C4-2B (cell line): Measurements from ENCODE around the gene SETD1B.
A peak's percentile ranks its signal among the peaks of the same experiment; 100 is the strongest.
"Not testable (repeated sequence)": the region's sequence is repeated elsewhere in the genome, so short reads cannot be mapped to it uniquely, and the experiment has no call there.

Experiments used
- H3K27ac ChIP-seq: fragments of 450-650 bp; 2 replicates; pipeline ENCODE4 v1.5.1; 2017
- ZFX ChIP-seq: fragments of 450-650 bp; IDR thresholded peaks from 2 replicates; pipeline ENCODE4 v1.6.1; 2017
- TF ChIP-seq, protein P1 (sequence below): fragments of 450-650 bp; conservative IDR thresholded peaks from 2 replicates; pipeline ENCODE4 v1.5.1; 2017; ENCODE audit warnings: mild to moderate bottlenecking

Gene SETD1B

DNA sequence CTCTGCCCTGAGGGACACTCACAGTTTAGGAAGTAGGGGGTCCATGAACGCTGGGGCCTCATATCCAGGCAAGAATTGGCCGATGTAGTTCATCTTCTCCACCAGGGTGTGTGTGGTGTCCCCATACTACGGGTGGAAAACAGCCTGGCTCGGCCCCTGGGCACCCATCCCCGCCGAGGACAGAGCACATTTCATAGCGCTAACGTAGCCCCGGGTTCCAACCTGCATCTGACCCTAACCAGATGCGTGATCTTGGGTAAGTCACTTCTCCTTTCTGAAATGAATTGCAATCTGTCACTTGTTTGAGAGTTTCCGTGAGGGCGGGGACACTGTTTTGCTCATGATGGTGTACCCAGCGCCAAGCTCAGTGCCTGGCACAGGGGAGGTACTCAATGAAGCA is 45.9 kb downstream of the SETD1B start:
- no peak overlapping the region for H3K27ac ChIP-seq
- no peak for TF ChIP-seq ZFX
- TF ChIP-seq, protein P1, sequence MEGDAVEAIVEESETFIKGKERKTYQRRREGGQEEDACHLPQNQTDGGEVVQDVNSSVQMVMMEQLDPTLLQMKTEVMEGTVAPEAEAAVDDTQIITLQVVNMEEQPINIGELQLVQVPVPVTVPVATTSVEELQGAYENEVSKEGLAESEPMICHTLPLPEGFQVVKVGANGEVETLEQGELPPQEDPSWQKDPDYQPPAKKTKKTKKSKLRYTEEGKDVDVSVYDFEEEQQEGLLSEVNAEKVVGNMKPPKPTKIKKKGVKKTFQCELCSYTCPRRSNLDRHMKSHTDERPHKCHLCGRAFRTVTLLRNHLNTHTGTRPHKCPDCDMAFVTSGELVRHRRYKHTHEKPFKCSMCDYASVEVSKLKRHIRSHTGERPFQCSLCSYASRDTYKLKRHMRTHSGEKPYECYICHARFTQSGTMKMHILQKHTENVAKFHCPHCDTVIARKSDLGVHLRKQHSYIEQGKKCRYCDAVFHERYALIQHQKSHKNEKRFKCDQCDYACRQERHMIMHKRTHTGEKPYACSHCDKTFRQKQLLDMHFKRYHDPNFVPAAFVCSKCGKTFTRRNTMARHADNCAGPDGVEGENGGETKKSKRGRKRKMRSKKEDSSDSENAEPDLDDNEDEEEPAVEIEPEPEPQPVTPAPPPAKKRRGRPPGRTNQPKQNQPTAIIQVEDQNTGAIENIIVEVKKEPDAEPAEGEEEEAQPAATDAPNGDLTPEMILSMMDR = no peak

DNA sequence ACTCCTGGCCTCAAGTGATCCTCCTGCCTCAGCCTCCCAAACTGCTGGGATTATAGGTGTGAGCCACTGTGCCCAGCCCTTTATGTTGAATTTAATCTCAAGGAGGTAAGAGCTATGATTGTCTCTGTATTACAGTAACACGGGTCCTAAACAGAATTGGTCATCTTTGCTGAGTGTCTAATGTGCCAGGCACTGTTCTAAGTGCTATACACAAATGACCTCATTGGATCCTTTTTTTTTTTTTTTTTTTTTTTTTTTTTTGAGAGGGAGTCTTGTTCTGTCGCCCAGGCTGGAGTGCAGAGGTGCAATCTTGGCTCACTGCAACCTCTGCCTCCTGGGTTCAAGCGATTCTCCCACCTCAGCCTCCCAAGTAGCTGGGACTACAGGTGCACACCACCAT is 48.6 kb downstream of the SETD1B start:
- not testable (repeated sequence) for H3K27ac ChIP-seq

DNA sequence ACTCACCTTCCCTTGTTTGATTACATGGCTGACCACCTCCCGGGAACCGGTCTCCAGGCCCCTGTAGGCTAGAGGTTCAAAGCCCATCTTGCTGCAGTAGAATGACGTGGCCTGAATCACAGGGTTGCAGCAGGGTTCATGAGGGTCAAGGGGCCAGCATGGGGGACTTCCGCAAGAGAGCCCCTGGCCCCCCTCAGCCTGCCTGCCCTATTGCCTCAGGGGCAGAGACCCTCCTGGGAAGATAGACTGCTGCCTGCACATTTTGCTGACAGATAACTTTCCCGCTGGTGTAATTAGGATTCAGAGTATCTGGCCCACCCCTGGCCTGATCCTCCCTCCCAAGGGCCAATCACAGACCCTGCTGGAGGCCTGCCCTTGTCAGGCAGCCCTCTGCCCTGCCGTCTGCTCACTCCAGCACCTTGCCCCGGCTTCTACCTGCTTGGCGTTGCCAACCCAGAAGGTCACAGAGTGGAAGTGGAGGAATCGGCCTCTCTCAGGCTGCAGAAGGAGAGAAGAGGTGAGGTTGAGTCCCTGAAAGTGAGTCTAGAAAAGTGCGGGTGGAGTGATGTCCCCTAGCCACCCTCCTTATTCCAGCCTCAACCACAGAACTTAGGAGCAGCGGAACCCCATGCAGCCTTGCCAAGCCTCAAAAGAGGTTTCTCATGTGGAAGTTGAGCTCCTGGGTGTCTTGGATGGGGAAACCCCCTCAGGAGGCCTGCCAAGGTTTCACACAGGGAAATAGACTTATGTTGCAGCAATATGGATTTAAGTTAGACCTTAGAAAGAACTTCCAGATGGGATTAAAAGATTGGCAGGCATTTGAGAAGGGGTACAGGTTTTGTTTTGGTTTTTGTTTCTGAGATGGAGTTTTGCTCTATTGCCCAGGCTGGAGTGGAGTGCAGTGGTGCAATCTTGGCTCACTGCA is 53.8 kb downstream of the SETD1B start:
- no peak for TF ChIP-seq ZFX
- TF ChIP-seq, protein P1 = no peak
- no peak overlapping the region for H3K27ac ChIP-seq

DNA sequence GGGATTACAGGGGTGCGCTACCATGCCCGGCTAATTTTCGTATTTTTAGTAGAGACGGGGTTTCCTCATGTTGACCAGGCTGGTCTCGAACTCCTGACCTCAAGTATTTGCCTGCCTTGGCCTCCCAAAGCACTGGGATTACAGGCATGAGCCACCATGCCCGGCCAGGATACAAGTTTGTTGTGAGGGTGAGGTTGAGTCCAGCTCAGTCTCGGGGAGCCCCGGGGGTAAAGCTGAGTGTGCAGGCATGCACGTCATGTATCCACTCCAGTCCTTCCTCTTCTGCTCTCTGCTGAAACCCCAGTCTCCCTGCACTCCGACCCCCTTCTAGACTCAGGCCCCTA is 54.5 kb downstream of the SETD1B start:
- TF ChIP-seq, protein P1 = no peak
- TF ChIP-seq ZFX = no peak
- no peak overlapping the region for H3K27ac ChIP-seq

DNA sequence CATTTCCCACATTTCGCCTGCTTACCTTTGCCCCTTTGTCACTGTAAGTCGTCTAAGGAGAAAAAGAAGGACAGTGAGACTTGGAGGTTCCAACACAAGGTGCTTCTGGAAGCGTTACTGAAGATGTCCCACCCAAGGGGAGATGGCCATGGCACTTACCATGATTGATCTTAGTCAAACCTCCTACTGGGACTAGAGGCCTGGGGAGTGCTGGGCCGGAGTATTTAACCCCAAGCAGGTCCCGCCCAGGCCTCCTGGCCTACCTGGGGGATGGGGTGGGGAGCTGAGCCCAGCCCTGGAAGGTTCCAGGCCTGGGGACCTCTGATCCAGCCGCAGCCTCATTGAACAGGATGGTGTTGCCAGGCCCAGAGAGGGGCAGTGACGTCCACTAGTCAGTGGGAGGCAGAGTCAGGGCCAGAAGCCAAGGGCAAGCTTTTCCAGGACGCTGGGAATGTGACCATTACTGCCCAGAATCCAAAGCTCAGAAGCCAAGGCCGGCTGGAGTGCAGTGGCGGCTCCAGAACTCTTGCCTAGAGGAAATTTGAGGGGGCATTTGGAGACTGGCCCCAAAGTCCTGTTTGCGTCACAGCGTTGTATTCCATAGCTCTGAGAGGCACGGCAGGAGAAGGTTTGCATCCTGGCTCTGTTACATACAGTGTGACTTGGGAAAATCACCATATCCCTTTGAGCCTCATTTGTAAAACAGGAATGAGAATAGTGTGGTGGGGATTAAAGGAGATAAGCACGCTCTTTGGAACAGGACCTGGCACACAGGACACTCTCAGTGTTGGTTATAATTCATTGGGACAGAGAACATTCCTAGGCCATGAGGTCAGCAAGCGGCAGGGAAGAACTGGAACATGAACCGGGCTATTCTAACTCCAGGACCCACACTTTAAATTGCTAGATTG is 55.1 kb downstream of the SETD1B start, which contains the start of gene HPD:
Gene HPD, minus strand, starts transcription at position 198 of the 911 bp plus-strand sequence. Its CDS starts 36 bp downstream, at position 162.
- peak within 1 kb of the TSS; percentile 24 for H3K27ac ChIP-seq
- TF ChIP-seq, protein P1 = no peak
- no peak for TF ChIP-seq ZFX

DNA sequence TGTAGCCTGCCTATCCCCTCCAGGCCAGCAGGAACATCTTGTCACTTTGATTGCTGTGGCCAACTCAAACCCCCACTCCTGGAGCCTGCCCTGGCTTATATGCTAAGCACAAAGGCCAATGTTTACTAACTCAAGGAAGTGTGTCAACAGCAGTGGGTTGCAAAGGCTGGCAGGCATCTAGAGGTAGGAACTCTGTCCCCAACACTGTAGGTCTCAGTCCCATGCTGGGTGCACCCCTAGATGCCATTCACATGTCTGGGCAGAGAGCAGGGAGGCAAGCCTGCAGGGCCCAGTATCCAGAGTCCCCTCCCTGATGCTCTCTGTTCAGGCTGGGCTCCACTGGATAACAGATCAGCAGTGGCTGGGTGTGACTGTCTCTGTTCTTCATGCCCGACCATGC is 56.4 kb downstream of the SETD1B start:
- TF ChIP-seq, protein P1 = no peak
- TF ChIP-seq ZFX = no peak
- peak overlapping the region; percentile 24 for H3K27ac ChIP-seq

DNA sequence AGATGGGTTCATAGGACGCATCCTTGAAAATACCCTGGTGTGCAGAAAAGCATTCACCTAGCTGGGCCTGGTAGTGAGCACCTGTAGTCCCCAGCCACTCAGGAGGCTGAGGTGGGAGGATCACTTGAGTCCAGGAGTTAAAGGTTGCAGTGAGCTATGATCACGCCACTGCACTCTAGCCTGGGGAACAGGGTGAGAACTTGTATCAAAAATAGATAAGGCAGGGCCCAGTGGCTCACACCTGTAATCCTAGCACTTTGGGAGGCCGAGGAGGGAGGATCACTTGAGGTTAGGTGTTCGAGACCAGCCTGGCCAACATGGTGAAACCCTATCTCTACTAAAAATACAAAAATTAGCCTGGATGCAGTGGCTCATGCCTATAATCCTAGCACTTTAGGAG is 56.9 kb downstream of the SETD1B start:
- peak overlapping the region; percentile 43 for H3K27ac ChIP-seq

DNA sequence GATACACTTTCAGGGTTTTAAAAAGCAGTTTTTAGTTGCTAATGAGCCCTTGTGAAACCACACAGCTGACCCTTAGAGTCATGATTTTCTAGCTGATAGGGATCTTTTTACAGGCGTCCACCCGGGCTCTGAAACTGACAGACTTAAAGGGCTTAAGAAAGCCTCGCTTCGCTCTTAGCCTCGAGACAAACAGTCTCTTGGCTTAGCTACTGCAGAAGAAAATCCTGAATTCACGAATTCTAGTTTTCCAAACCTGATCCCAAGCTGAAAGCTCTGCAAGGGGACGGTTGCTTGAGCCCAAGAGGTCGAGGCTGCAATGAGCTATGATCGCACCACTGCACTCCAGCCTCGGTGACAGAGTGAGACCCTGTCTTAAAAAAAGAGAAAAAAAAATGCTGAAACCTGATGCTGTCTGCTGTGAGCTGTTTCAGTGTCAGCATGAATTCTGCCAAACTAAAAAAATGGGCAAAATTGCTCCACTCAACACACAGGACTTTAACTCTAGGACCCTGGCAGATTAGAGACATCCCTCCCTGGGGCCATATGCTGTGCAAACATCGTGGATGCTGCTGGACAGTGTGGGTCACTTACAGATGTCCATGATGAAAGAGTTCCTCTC is 57.9 kb downstream of the SETD1B start:
- H3K27ac ChIP-seq = peak overlapping the region; percentile 43
- TF ChIP-seq, protein P1 = no peak
- no peak for TF ChIP-seq ZFX
